Body of pancreas (tissue), 4 donors: Measurements from ENCODE around the gene CHMP4B.

Experiments used
- POLR2A ChIP-seq, 3 donors: fragments of 450-650 bp; IDR thresholded peaks; one replicate each; pipeline ENCODE4 v1.6.1; 2016; ENCODE audit warnings: antibody characterized with exemption in 3 of 3, mild to moderate bottlenecking in 2 of 3
- TF ChIP-seq, protein P1 (sequence below), 7 experiments: fragments of 450-650 bp in 4 of 7; fragments of 200-600 bp in 3 of 7; sonication (generic) in 3 of 7; IDR thresholded peaks; one replicate each; pipeline ENCODE4 v1.5.1; 2016 to 2019; ENCODE audit warnings: antibody characterized with exemption in 7 of 7

DNA sequence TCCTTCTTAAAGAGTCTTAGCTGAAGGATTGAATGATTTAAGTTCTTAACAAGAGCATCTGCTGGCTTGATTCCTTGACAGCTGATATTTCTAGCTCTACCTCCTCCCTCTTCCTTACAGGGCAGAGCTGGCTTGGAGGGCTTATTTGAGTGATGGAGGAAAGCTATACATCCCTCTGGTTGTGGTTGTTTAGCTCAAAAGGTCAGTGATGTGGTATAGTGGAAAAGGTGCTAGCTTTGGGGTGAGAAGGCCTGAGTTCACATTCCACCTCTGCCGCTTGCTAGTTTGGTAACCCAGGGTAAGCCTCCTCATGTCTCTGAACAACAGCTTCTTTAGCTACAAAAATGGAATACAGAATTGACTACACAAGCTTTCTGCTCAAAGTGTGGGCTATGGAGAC is 8.3 kb downstream of the CHMP4B start:
- TF ChIP-seq, protein P1, sequence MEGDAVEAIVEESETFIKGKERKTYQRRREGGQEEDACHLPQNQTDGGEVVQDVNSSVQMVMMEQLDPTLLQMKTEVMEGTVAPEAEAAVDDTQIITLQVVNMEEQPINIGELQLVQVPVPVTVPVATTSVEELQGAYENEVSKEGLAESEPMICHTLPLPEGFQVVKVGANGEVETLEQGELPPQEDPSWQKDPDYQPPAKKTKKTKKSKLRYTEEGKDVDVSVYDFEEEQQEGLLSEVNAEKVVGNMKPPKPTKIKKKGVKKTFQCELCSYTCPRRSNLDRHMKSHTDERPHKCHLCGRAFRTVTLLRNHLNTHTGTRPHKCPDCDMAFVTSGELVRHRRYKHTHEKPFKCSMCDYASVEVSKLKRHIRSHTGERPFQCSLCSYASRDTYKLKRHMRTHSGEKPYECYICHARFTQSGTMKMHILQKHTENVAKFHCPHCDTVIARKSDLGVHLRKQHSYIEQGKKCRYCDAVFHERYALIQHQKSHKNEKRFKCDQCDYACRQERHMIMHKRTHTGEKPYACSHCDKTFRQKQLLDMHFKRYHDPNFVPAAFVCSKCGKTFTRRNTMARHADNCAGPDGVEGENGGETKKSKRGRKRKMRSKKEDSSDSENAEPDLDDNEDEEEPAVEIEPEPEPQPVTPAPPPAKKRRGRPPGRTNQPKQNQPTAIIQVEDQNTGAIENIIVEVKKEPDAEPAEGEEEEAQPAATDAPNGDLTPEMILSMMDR (IDR thresholded peaks at IDR 0.05): no peak
- no peak for TF ChIP-seq POLR2A (IDR thresholded peaks at IDR 0.05)
